GM12878 (cell line): Measurements from ENCODE around the gene LRRN4CL. TPM values are rescaled to one million over a fixed set of nuclear protein-coding genes. Genes with fewer than 3 reads are reported as not detected.
A peak's percentile ranks its signal among the peaks of the same experiment; 100 is the strongest.
"Not testable (repeated sequence)": the region's sequence is repeated elsewhere in the genome, so short reads cannot be mapped to it uniquely, and the experiment has no call there.

Experiments used
- ATAC-seq: fragments of 200-7000 bp; cut with Tn5 transposase; 3 replicates; pipeline ENCODE4 v1.9.1; 2020; ENCODE audit warnings: mild to moderate bottlenecking, moderate library complexity
- BruUV-seq: library from RNA; stranded (reverse); fragments of 400-500 nt; replicated peaks from 2 replicates; lab custom pipeline; 2021; lab: Mats Ljungman, UMichigan
- CTCF ChIA-PET: fragments of 300-600 bp; sonication (Branson Sonifier 250); formaldehyde crosslinking; extraction: SDS; loops from one replicate; lab custom pipeline; 2021; ENCODE audit warnings: inconsistent platforms; lab: Yijun Ruan, JAX
- POLR2A ChIA-PET: fragments of 350-600 bp; formaldehyde crosslinking; extraction: SDS; loops from one replicate; lab custom pipeline; 2021; ENCODE audit warnings: inconsistent platforms; lab: Charles Lee
- RAD21 ChIA-PET: fragments of 300-600 bp; sonication (Branson Sonifier 250); formaldehyde crosslinking; loops from one replicate; lab custom pipeline; 2023; ENCODE audit warnings: antibody characterized with exemption; ENCODE audit not compliant: unreplicated experiment; lab: Charles Lee
- SMC1A ChIA-PET: fragments of 300-600 bp; sonication (Branson Sonifier 250); formaldehyde crosslinking; loops from one replicate; lab custom pipeline; 2023; ENCODE audit not compliant: unreplicated experiment, uncharacterized antibody; lab: Charles Lee
- DNase-seq: peaks from one replicate; pipeline ENCODE4 v3.0.0-alpha.2; 2011; ENCODE audit warnings: low read depth, low spot score
- FAIRE-seq: peaks from 3 replicates; lab custom pipeline; 2011; peaks lifted over from hg19 to GRCh38; lab: Jason Lieb, UNC
- H2AFZ ChIP-seq: 2 replicates; pipeline ENCODE4 v1.6.0; 2011; ENCODE audit warnings: low read depth, low read length, control low read depth; ENCODE audit not compliant: control insufficient read depth
- H3K27ac ChIP-seq: 2 replicates; pipeline ENCODE4 v1.5.1; 2011; ENCODE audit warnings: control low read depth; ENCODE audit not compliant: control insufficient read depth, insufficient read depth
- H3K27me3 ChIP-seq, 2 experiments: replicated peaks in 1 of 2; 2 replicates each; pipeline versions ENCODE4 v1.6.0 to v1.6.1; 2011; ENCODE audit warnings: low read length in 1 of 2; ENCODE audit not compliant: control insufficient read depth in 2 of 2, insufficient read depth in 2 of 2
- H3K36me3 ChIP-seq, 2 experiments: 2 replicates each; pipeline ENCODE4 v1.5.1; 2011; ENCODE audit warnings: low read length in 1 of 2; ENCODE audit not compliant: control insufficient read depth in 2 of 2, insufficient read depth in 2 of 2
- H3K4me1 ChIP-seq: 2 replicates; pipeline ENCODE4 v1.6.1; 2011; ENCODE audit warnings: mild to moderate bottlenecking, low read length, moderate library complexity, mixed read lengths; ENCODE audit not compliant: control insufficient read depth, insufficient read depth
- H3K4me2 ChIP-seq: 2 replicates; pipeline ENCODE4 v1.6.0; 2011; ENCODE audit warnings: control low read depth; ENCODE audit not compliant: control insufficient read depth, insufficient read depth
- H3K4me3 ChIP-seq: fragments of 200-600 bp; sonication (generic); 2 replicates; pipeline ENCODE4 v1.5.1; 2016
- H3K79me2 ChIP-seq: 2 replicates; pipeline ENCODE4 v1.6.0; 2011; ENCODE audit warnings: low read length; ENCODE audit not compliant: control insufficient read depth, insufficient read depth
- H3K9ac ChIP-seq: 2 replicates; pipeline ENCODE4 v1.8.0; 2011; ENCODE audit warnings: low read length, control low read depth, mixed read lengths; ENCODE audit not compliant: control insufficient read depth, insufficient read depth
- H3K9me3 ChIP-seq: replicated peaks from 3 replicates; pipeline ENCODE4 v1.5.1; 2011; ENCODE audit warnings: mild to moderate bottlenecking, low read length; ENCODE audit not compliant: control insufficient read depth, insufficient read depth
- H4K20me1 ChIP-seq: 2 replicates; pipeline ENCODE4 v1.6.0; 2011; ENCODE audit not compliant: control insufficient read depth, insufficient read depth
- HDGF ChIP-seq: fragments of 450-650 bp; IDR thresholded peaks from 2 replicates; pipeline ENCODE4 v1.6.1; 2016; ENCODE audit warnings: antibody characterized with exemption
- MLLT1 ChIP-seq: fragments of 450-650 bp; IDR thresholded peaks from 2 replicates; pipeline ENCODE4 v1.6.1; 2016; ENCODE audit warnings: mild to moderate bottlenecking
- NFYB ChIP-seq: IDR thresholded peaks from 2 replicates; pipeline ENCODE4 v1.6.1; 2011; ENCODE audit warnings: low read depth, mild to moderate bottlenecking, low read length, improper control_type of control experiment, moderate library complexity; ENCODE audit not compliant: insufficient read depth
- NRF1 ChIP-seq: conservative IDR thresholded peaks from 2 replicates; pipeline ENCODE4 v1.6.1; 2011; ENCODE audit warnings: mild to moderate bottlenecking, low read depth, low read length, improper control_type of control experiment
- WGBS: methylation state at CpG from one replicate; pipeline ENCODE4 v1.1.6; 2016; ENCODE audit warnings: low lambda C conversion rate; ENCODE audit not compliant: insufficient replicate concordance, insufficient coverage; ENCODE audit errors: missing lambda C conversion rate; 5-methylcytosine and 5-hydroxymethylcytosine counted together
- in situ Hi-C: fragments of 300-500 bp; cut with MboI; formaldehyde crosslinking; loops from 9 replicates; pipeline ENCODE4 v1.14.3; 2018; ENCODE audit warnings: mixed read lengths
- intact Hi-C: fragments of 100-400 bp; cut with micrococcal nuclease; formaldehyde crosslinking; loops from one replicate; pipeline ENCODE4 v1.14.2; 2022; ENCODE audit not compliant: unreplicated experiment
- polyA plus RNA-seq, 11 experiments: library from polyadenylated mRNA; depleted of rRNA in 4 of 11; unstranded in 6 of 11; stranded (reverse) in 5 of 11; fragments of >200 nt; fragmentation: Nextera tagmentation in 4 of 11; fragmentation: Illumina TruSeq in 1 of 11; extraction: Ambion mirVana in 4 of 11; extraction: Trizol in 1 of 11; gene quantifications; 1 replicate in 1 of 11; 2 replicates in 10 of 11; pipeline versions ENCODE4 v1.2.1 to v1.2.3, GENCODE V29; 2011 to 2016; ENCODE audit warnings: inconsistent platforms in 2 of 11, missing spikeins in 2 of 11, low read depth in 1 of 11
- total RNA-seq, 4 experiments: library from RNA; depleted of rRNA in 3 of 4; stranded (reverse); fragments of >200 nt in 3 of 4; fragmentation: Illumina TruSeq in 1 of 4; extraction: Trizol in 1 of 4; gene quantifications; 2 replicates each; pipeline versions ENCODE4 v1.2.1 to v1.2.3, GENCODE V29; 2013 to 2021
- TF ChIP-seq, protein P1 (sequence below): fragments of 450-650 bp; IDR thresholded peaks from 2 replicates; pipeline ENCODE4 v1.6.1; 2017; ENCODE audit warnings: borderline replicate concordance

Gene LRRN4CL
- total and polyA plus RNA-seq, 10 of the 15 experiments (the other 5 are each of a cell fraction or from before 2014, with no cell fraction given) = 0.01 to 0.06 TPM; not detected in 8

DNA sequence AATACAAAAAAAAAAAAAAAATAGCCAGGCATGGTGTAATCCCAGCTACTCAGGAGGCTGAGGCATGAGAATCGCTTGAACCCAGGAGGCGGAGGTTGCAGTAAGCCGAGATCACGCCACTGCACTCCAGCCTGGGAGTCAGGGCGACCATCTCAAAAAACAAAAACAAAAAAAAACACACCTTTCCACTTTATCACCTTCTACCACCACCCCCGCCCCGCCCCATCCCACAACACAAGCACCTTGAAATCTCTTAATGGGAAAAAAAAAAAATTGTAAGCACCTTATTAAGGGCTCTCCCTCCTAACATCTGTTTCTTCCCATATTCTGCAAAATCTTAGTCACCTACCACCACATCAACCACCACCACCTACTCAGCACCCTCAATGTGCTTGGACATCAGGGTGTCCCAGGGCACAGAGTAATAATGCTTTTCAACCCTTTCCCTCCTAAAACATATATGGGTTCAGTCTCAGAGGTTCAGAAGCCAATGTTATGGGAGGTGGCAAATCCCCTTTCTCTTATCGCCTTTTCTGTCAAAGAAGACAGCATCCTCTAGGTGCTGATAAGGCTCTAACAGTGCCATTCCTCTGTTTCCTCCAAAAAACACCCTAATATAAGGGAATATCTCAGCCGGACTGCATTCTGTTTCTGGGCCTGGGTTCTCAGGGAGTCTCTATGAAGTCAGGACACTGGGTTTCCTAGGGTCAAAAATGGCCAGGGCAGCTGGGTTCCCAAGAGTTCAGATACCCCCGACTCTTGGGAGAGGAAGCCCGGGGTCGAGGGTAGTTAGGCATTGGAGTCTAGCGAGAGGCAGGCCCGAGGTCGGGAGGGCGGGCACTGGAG lies 36.9 kb downstream of the LRRN4CL start:
- ChIA-PET SMC1A (interaction anchor here (1.0 to 5.0 kb wide), 4 partner anchors 12 to 75 kb away, joined by 3 to 41 read pairs (median 4); partner anchors contain the start of genes C11orf98, CSKMT, HNRNPUL2 and TTC9C), RAD21 (interaction anchor here (1.0 to 1.4 kb wide), 3 partner anchors 12 to 60 kb away, joined by 4 to 26 read pairs (median 5); partner anchors contain the start of genes B3GAT3, C11orf98 and CSKMT), CTCF (interaction anchor here (1.0 kb wide), 2 partner anchors 13 to 61 kb away, joined by 3 to 4 read pairs; partner anchors contain the start of genes C11orf98, CSKMT and TUT1), POLR2A (interaction anchor here (0.7 to 14.6 kb wide), 12 partner anchors 11 to 206 kb away, joined by 3 to 295 read pairs (median 4); partner anchors contain the start of genes B3GAT3, C11orf98, CSKMT and HNRNPUL2)
- in situ Hi-C loops (no loop called here), intact Hi-C loops (loop anchor here (1.0 kb wide), 1 partner anchor 12 kb away; no protein-coding TSS in a partner anchor)
- no peak for TF ChIP-seq NRF1
- TF ChIP-seq, protein P1, sequence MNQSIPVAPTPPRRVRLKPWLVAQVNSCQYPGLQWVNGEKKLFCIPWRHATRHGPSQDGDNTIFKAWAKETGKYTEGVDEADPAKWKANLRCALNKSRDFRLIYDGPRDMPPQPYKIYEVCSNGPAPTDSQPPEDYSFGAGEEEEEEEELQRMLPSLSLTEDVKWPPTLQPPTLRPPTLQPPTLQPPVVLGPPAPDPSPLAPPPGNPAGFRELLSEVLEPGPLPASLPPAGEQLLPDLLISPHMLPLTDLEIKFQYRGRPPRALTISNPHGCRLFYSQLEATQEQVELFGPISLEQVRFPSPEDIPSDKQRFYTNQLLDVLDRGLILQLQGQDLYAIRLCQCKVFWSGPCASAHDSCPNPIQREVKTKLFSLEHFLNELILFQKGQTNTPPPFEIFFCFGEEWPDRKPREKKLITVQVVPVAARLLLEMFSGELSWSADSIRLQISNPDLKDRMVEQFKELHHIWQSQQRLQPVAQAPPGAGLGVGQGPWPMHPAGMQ = no peak
- no peak for TF ChIP-seq NFYB
- TF ChIP-seq MLLT1 = 0 out of 2 replicates have a peak, but pooled peaks have one; percentile 26
- TF ChIP-seq HDGF = no peak
- peak overlapping the region; percentile 98 for H3K4me3 ChIP-seq
- no peaks in the 10 kb centered on the region; the same call in 1 of the 2 replicates for H4K20me1 ChIP-seq
- DNase-seq = no peak
- peak; percentile 16 for ATAC-seq
- H3K79me2 ChIP-seq = peaks cover 23% of the 10 kb centered on the region
- peak overlapping the region; percentile 82 for H2AFZ ChIP-seq
- peaks cover 5 to 13% of the 10 kb centered on the region in 2 experiments; a peak in 2 of 4 replicates for H3K36me3 ChIP-seq
- H3K4me2 ChIP-seq = peak overlapping the region; percentile 83
- FAIRE-seq = no peak
- peaks cover 6% of the 10 kb centered on the region for H3K4me1 ChIP-seq
- H3K9ac ChIP-seq = peak overlapping the region; percentile 97
- no peaks in the 10 kb centered on the region for H3K9me3 ChIP-seq
- no peaks in the 10 kb centered on the region for H3K27me3 ChIP-seq
- TSS peak; percentile 85 for BruUV-seq
- WGBS = 14% methylated on average over 16 of the region's 16 CpGs
- H3K27ac ChIP-seq = peak overlapping the region; percentile 93

GRCh38 chr11:62650283-62650682 lies 39.0 kb downstream of the LRRN4CL start:
- BruUV-seq, H3K9ac ChIP-seq, H2AFZ ChIP-seq, intact Hi-C loops, H3K4me2 ChIP-seq, H3K27me3 ChIP-seq, H4K20me1 ChIP-seq, ATAC-seq, FAIRE-seq, H3K9me3 ChIP-seq, H3K27ac ChIP-seq, DNase-seq, H3K4me1 ChIP-seq, in situ Hi-C loops, H3K4me3 ChIP-seq: not testable (repeated sequence)
- Histone ChIP-seq H3K36me3 (peaks cover 5 to 13% of the 10 kb centered on the region in 2 experiments; a peak in 3 of 4 replicates), H3K79me2 (peaks cover 35% of the 10 kb centered on the region)
- ChIA-PET SMC1A (interaction anchor here (0.6 to 1.6 kb wide), 4 partner anchors 14 to 70 kb away, joined by 3 to 6 read pairs (median 4); partner anchors contain the start of genes C11orf98, LBHD1, TUT1 and UQCC3), RAD21 (interaction anchor here (1.1 to 1.3 kb wide), 2 partner anchors 22 to 226 kb away, joined by 3 to 4 read pairs; partner anchors contain the start of genes LBHD1 and UQCC3), CTCF (interaction anchor here (1.0 to 1.2 kb wide), 4 partner anchors 24 to 226 kb away, joined by 3 to 4 read pairs (median 4); no protein-coding TSS in a partner anchor), POLR2A (interaction anchor here (1.0 to 14.6 kb wide), 3 partner anchors 20 to 73 kb away, joined by 3 to 295 read pairs (median 4); partner anchors contain the start of genes C11orf98, CSKMT, LBHD1 and UQCC3)
- 91% methylated on average over 12 of the region's 12 CpGs for WGBS
